CD4-positive, alpha-beta T cell treated with Interleukin-21 for 1 hour (primary cell): ENCODE data around the gene NKX6-2.
"Not testable (repeated sequence)": the region's sequence is repeated elsewhere in the genome, so short reads cannot be mapped to it uniquely, and the experiment has no call there.

ENCODE experiments used
- DNase-seq: peaks from one replicate; pipeline ENCODE4 v3.0.0-alpha.2; 2020

The NKX6-2 gene

DNA sequence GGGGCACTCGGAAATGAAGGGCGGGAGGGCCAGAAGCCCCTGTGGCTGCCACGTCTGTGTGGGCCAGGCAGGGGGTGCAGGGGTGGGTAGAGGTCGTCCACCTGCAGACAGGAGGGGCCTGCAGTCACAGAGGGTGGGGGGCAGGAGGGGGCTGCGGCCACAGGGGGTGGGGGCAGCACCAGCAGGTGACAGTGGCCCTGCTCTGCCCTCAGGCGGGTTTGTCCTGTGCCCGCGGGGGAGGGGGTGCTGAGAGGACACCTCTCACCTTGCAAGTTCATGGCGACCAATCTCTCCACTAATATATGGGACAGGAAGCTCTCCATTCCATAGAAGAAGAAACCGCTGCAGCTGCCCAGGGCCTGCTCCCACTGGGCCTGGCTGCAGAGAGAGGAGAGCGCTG lies 26.6 kb upstream of the NKX6-2 start:
- no peak for DNase-seq

DNA sequence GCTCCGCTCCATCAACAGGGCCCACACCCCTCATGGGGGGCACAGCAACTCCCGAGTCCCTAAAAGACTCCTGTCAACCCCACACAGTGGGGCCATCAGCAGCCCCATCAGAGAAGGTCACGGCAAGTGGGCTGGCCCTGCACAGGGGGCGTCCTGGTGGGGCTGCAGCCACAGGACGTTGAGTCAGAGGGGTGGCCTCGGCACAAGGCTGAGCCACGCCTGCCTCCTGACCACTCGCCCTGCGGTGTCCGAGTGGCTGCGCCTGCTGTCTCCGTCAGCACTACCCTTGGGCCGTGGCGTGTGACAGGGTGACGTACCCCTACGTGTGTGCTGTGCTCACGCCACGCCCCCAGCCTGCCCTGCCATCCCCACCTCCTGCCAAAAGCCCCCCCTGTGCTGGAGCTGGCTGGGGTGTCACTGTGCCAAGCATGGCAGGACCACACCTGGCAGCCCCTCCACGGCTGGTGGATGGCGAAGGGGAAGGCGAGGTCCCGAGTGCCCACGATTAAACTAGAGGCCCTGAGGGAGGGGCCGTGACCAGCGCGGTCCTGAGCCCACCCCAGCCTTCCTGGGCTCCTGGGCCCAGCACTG lies 26.0 kb upstream of the NKX6-2 start:
- no peak for DNase-seq

DNA sequence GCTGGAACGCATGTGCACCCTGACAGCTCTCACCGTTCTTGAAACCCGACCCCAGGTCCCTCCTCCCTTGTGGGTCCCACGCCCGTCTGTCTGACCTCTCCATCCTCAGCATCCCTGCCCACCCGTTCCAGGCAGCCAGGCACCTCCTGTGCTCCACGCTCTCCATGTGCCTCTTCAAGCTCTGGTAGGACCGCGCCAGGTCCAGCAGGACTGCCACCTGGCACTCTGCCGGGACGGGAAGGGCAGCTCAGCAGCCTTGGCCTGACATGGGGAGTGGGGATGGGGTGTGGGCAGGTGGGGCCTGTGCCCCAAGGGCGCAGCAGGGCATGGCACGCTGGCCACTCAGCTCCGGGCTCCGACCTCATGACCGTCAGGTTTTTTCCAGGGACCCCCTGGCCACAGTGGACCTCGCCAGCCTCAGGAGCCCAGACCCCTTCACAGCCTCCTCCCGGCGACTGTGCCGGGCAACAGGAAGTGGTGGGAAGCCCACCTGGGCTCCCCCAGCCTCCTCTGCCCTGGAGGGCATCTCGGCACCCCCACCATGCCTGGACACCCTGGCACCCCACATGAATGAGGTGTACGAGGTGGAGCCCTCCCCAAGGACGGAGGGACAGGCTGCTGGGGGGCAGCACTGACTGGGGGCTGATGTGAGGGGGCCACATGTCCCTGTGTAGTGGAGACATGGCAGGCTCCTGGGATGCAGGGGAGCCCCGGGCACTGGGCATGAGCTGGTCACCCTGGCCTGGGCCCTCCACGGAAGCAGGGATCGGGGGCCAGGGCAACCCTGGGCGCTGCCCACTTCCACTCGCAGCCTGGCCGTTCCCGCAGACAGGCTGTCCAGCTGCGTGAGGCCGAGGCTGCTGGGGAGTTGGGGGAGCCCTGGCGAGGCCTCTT lies 25.1 kb upstream of the NKX6-2 start:
- DNase-seq: no peak

DNA sequence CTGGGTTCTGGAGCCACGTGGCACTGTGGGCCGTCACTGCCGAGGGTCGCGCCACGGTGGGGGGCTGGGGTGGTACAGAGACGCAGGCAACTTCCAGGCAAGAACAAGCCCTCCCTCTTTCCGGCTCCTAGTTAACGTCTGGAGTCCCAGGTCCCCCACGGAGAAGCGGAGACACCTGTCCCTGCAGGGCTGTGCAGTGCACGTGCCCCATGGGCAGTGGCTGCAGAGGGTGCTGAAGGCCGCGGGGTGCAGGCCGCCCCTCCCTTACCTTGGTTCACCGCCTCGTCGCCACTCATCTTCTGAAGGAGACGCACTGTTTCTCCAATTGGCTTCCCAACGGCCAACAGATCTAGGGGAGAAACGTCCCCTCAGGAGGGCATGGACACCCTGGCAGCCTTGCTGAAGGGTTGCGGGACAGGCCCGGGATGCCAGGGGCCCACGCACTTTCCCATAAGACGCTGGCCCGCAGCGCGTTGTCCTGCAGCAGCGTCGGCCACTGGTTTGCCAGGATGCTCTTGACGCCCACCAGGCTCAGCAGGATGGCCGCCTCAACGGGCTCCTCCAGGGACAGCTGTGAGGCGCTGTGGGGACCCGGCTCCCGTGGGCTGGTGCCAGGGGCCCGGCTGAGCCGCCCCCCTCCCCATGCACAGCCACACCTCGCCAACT lies 24.3 kb upstream of the NKX6-2 start:
- no peak for DNase-seq

DNA sequence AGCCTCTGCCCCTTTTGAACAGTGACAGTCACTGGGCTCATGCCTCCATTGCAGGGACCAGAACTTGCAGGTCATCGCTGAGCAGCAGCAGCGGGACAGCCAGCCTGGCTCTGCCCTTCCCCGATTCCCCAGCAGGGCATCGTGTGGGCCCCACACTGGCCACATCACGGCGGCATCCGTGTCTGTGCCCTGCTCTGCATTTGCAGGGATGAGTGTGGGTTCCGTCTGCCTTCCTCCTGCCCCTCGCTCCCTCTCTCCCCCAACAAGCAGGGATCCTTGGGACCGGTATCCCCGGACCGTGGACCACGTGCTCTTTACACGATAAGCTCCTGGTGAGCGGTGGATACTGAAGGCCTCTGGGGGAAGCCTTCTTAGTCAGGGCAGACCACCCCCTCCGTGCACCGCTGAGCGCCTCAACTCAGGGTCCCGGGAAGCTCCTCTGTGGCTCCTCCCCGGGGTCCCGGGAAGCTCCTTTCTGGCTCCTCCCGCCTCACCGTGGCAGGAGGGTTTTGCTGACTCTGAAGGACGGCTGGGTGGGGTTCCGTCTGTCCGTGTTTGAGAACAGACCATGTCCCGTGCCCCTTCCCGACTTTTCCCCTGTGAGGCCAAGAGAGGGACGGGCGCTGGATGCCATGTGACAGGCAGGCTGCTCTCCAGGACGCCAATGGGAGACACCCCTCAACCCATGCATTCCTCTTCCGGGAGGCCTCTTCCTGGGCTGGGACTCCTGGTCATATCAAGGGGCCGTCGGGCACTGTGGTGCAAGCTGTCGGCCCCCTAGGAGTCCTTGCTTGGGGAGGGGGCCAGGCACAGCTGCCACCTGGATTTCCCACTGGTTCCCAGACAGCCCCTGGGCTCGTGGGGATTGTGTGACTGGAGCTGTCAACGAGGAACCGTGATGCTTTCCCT lies 23.5 kb upstream of the NKX6-2 start:
- no peak for DNase-seq

DNA sequence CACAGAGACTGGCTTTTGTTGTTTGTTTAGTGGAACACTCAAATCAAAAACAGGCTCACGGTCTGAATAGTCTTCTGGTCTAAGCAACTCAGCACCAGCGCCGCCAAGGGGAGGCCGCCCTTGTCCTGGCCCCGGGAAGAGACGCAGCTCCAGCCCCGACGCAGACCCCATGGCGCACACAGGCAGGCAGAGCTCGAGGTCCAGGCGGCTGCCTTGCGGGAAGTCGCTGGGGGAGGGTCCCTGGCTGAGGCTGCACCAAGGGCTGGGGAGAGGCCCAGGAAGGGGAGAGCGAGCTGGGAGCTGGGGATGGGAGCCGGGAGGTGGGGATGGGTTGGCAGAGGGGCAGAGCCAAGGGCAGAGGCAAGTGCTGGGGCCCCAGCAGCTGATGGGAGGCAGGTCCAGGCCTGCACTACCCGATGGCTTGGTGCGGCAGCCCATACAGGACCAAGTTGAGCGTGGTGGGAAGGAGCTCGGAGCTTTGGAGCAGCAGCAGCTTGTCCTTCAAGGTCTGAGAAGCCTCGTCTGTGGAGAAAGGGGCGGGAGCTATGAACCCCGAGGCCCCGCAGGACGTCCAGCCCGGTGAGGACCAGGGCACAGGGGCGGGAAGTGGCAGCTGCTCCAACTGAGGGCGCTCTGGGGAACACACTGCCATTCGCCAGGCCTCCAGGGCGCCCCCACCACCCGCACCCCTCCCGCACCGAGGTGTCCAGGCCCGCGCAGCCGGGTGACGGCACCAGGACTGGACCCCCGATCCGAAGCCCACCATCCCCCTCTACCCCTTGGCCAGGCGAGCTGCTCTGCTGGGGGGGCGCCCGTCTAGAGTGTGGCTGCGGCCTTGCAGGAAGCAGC lies 22.7 kb upstream of the NKX6-2 start:
- DNase-seq: no peak

DNA sequence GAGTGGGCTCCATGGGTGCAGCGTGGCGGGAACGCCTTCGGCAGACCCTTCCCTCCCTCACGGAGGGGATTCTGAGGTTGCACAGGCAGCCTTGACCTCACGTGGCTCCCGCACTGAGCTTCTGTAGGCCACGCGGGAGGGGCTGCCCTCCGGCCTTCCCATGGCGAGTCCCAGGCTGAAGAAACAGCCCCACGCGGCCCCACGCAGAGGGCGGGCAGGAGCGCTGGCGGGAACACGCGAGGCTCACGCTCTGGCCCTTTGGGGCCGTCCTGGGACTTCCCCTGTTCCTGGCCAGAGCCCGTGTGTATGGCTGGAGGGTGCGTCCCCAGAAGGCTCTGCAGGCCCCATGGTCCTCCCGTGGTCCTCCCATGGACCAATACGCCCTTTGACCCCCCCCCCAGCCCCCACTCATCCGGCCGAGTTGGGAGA lies 21.7 kb upstream of the NKX6-2 start:
- no peak for DNase-seq

DNA sequence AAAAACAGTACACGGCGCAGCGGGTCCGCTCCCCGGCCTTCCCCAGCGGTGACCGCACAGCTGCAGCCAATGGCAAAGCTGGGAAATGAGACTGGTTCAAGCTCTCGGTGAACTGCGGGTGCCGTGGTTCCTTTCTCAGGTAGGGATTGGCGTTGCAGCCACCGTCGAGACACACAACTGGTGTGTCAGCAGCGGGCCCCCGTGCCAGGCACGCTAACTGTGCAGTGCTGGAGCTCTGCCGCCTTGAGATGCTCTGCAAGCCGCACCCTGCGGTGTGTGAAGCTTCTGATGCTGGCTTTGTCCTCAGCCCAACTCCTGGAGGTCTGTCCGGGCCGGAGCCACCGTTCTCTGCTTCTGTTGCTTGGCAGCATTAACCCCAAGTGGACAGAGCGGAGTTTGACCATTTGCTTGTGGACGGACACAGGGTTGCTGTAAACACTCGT lies 20.6 kb upstream of the NKX6-2 start:
- DNase-seq: no peak

DNA sequence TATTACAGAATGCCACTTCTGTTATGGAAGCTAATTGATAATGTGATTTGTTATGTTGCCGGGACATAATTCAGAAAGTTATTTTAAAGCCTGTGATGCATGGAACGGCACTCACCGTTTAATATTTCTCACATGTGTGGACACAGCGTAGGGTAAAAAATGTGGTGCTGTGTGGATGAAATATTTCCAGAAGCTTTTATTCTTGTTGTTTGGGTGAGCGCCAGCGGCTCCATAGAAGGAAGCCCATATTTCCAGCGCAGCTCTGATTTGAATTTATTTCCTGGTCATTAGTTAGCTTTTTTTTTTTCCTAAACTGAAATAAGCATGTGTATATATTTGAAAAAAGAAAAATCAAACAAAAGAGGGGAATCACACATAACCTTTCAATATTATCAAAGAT lies 20.2 kb upstream of the NKX6-2 start:
- no peak for DNase-seq

DNA sequence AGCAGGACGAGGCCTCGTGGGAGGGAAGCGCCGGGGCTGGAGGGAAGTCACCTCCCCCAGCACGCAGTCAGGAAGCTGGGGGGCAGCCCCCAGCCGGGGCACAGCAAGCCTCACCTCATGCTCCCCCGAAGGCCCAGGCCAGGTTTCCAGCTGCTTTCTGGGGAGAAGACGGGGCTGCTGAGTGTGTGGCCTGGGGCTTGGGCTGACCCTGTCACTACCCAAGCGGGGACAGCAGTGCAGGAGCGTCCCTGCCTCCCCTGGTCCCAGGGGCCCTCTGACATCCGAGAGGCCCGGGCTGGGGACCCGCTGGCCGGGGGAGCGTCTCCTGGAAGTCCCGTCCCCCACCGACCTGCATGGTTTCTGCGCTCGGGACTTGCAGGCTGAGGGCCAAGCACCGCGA lies 19.7 kb upstream of the NKX6-2 start:
- no peak for DNase-seq

DNA sequence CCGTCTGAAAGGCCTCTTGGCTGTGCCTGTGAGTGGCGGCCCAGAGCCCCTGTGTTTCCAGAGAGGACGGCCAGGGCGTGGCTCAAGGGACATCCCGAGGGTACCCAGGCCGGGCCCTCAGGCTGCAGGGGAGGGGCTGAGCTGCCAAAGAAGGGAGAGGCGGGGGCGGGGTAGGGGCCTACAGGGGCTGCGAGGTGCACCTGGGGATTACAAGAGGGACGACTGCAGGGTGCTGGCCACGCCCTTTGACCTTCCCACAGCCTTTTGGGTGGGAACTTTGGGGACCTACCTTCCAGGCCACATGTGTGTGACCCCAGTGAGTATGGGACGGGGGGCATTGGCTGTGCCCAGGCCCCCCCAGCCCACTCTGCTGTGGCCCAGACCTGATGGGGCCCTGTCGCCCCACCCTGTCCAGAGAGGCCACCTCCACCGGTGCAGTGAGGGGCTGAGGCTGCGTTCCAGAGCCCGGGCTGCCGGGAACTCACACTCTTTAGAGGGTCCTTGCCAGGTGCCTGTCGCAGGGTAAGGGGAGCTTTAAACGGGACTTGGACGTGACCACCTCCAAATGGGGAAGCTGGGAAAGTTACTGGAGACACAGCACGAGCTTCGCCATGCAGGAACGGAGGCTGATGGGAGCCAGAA lies 19.0 kb upstream of the NKX6-2 start:
- DNase-seq: no peak

DNA sequence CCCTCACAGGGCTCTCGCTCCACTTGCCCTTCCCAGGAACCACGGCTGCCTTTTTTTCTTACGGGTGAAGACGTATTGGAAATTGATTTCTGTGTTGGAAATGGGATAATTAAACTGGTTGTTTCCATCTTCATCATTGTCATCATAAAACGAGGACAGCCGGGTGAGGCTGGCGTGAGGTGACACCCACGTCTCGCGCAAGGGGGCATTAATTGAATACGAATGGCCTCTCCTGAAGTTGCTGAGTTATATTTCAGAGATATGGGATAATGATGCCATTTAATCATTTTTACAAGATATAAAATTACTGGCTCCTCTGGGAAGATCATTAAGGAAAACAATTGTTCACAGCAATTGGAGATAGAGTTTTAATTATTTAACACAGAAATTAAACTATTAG lies 18.3 kb upstream of the NKX6-2 start:
- no peak for DNase-seq

DNA sequence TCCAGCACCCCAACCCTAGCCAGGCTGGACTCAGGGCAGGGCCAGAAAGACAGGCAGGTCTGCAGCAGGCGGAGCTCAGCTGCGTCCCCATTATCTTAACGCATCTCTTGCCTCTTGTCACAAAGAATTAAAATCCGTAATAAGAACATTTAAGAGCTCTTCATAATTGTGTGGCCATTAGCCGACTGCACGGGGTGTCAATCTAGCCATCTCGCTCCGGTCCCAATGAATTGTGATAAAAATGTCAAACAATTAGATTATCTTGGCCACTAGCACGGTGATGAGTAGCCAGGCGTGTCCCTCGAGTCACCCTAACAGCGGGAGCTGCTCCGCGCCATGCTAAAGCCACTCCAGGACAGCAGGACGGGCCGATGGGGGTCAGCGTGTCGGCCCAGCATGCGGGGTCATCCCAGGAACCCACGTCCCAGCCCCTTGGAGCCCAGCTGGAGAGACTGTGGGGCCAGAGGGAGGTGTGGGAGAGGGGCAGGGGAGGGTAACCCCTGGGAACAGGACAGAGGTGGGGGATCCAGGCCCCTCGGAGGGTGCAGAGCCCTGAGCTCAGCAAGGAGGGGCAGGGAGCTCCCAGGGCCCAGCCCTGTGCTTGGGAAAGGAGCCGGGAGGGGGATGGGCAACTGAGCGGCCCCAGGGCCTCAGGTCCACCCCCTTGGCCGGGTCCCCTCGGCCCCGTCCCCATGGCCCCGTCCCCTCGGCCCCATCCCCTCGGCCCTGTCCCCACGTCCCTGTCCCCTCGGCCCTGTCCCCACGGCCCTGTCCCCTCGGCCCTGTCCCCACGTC lies 17.7 kb upstream of the NKX6-2 start:
- DNase-seq: no peak

DNA sequence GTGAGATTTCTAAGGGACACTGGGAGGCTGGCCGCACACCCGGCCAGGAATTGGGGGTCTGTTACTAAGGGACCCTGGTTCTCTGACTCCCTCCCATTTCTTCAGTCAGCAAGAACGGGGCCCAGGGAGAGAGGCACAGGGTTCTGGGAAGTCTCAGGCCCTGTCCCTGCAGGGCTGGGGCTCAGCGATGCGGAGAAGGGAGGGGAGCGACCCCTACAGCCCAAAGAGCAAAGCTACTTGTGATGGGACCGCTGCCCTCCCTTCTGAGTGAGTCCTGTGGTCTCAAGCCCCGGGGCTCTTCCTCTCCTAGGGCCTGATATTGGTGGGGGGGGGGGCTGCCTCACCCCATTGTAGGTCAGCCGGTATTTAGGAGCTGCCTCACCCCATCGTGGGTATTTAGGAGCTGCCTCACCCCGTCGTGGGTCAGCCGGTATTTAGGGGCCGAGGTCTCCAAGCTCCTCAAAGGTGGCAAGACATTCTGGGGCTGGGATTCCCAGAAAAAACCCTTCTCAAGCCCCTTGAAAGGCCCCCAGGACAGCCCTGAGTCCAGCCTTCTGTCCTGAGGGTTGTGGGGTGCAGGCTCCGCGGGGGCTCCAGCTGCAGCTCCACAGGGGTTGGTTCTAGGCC lies 16.9 kb upstream of the NKX6-2 start:
- no peak for DNase-seq

DNA sequence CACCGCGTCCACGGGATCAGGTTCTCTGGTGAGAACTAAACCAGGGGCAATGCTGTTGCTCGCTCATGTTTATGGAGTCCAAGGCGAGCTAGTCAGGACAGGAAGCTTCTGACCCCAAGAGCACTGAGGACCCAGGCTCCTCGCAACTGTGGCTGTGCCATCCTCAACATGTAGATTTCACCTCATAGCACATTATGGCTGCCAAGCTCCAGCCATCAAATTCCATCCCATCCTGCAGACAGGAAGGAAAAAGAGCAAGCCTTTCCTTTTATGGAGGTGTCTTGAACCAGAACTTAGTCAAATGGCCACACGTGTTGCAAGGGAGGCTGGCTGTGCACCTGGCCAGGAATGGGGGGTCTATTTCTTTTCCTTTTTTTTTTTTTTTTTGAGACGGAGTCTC lies 16.1 kb upstream of the NKX6-2 start:
- no peak for DNase-seq

DNA sequence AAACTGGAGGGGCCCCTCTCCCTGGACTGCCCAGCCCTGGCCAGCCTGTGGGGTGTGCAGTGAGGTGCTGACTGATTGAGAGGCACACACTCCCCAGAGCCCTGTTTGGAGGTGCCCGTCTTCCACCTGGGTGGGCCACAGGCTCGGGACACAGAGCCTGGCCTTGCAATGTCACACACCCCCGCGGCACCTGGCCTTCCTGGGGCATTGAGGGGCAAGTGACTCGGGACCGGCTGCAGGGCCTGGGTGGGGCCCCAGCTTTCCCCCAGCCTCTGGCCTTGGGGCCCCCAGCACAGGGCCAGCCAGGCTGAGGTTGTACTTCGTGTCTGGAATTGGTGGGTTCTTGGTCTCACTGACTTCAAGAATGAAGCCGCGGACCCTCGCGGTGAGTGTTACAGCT lies 13.9 kb upstream of the NKX6-2 start:
- DNase-seq: no peak

DNA sequence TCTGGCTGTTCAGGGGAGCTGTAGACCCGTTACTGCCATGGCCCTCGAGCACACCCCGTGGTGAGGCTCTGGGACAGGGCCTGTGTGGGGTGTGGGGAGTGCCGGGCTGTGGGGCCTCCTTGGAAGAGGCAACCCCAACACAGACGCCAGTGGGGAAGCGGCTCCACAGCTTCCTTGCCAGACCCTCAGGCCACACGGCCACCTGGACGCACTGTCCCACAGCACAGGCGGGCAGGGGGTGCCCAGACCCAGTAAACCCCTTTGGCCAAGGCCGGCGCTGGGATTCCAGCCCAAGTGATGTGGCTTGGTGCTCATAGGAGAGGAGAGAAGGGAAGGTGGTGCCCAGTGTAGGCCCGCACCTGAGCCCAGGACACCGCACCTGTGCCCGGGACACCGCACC lies 12.9 kb upstream of the NKX6-2 start:
- DNase-seq: no peak

DNA sequence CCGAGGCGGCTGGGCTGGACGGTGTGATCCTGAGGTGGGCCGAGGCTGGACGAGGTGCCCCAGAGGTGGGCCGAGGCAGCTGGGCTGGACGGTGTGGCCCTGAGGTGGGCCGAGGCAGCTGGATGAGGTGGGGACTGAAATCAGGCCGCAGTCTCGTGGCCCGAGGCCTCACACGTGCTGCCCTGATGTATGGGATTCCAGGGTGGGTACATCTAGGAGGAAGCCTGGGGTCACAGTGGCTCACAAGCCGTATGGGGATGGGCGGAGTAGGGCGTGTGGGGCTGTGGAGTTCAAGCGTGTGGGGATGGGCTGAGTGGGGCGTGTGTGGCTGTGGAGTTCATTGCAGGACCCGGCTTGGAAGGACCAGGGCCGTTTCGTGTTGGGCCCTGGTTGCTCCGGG lies 12.5 kb upstream of the NKX6-2 start:
- DNase-seq: no peak

DNA sequence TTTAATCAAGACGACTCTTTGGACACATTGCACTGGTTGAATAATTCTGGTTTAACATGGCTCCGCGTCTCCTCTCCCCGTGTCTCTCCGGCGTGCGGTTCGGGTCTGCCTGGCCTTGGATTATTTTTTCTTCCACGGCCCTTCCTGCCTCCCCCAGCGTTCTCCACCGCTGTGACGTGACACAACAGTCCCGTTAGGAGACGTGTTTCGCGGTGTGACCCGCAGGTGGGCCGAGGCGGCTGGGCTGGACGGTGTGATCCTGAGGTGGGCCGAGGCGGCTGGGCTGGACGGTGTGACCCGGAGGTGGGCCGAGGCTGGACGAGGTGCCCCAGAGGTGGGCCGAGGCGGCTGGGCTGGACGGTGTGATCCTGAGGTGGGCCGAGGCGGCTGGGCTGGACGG lies 12.0 kb upstream of the NKX6-2 start:
- DNase-seq: not testable (repeated sequence)

DNA sequence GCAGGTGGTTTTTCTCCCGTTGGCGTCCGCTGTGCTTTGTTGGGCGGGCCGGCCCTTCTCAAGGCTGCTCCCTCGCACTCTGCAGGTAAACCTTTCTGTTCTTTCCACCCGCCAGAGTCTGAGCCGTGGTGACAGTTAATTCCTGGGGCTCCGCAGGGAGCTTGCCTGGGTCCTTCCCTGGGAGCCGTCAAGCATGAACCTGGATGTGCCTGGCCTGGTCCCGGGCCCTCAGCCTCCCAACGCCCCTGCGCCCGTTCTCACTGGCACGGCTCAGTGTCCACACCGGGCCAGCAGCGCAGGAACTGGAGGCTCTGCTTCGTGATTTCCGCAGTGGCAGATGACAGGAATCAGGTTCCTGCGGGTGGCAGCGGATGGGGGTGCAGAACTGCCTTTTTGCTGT lies 10.9 kb upstream of the NKX6-2 start:
- no peak for DNase-seq
